ENCODE data around the gene METTL4. TPM values are rescaled to one million over a fixed set of nuclear protein-coding genes. Genes with fewer than 3 reads are reported as not detected.
"Not testable (repeated sequence)": the region's sequence is repeated elsewhere in the genome, so short reads cannot be mapped to it uniquely, and the experiment has no call there.

METTL4 gene
- polyA plus RNA-seq, 3 donors: 15.4 to 18.6 (median 16.7) TPM

DNA sequence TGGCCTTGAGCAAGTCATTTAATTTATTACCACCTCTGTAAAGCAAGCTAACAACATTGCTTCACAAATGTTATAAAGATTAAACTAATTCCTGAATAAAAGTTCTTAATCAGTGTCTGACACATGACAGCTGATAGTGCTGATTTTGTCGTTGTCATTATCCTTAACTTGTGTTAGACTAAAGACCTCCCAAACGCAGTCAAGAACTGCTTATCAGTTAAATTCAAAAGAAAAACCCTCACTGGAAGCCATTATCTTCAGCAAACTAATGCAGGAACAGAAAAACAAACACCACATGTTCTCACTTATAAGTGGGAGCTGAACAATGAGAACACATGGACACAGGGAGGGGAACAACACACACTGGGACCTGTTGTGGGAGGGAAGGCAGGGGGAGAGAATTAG is 46.5 kb downstream of the METTL4 start:
- not testable (repeated sequence) for DNase-seq

DNA sequence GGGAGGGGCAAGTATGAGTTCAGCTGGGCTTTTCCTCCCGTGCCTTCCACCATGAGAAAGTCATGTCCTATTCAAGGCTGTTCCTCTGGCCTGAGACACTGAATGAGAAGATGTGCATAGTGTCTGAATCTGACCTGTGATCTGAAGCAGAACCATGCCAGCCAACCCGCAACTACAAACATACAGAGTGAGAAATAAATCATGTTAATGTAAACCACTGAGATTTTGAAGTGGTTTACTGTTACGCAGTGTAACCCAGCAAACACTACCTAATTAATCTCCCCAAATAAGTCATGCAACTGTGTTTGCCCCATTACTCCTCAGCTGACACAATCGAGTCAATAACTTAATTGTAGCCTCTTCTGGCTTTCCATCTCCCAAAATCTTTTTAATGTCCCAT is 49.2 kb downstream of the METTL4 start:
- no peak for DNase-seq

DNA sequence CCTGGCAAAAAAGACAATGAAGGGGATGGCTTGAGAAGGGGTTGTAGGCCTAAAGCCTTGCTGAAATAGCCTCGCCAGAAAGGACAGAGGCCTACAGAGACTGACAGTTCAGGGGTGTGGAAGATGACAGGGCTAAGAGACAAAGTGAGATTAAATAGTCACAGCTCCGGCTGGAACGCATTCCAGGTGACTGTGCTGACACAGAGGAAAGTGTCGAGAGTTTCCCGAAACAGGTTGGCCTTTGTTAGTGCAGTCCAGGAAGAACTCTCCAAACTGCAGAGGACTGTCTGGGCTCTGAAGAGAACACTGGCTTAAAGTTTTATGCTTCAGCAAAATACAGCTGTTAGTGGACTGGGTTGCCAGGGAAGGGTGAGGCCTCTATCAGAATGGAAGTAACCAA is 52.8 kb downstream of the METTL4 start:
- DNase-seq: no peak

DNA sequence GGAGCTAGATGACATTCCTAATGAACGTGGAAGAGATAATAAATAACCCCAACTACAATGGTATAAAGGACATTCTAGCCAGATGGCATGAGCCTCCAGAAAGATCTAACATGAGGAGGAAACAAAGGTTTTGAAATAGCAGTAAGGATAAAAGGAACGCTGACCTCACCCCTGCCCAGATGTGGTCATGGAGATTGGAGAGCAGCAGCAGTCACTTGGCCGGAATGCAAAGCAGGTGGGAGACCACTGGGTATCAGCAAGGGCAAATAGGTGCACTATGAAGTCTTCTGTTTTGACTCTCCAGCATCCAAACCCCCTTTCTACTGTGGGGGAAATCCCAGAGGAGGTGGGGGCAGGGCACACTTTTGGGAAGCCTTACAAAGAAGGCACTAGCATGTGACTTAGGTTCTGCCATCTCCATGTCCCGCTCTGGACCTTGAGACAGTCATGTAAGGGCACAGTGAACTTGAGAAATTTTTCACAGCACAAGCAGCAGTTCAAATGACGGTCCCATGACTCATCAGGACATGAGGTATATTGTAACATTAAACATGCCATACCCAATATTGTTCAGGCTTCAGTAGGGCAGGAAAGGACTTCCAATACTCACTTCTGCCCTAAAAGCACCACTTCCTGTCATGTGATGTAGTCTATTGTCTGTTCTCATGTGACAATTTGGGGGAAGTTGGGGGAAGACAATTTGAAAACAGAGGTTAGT is 55.2 kb downstream of the METTL4 start:
- no peak for DNase-seq

DNA sequence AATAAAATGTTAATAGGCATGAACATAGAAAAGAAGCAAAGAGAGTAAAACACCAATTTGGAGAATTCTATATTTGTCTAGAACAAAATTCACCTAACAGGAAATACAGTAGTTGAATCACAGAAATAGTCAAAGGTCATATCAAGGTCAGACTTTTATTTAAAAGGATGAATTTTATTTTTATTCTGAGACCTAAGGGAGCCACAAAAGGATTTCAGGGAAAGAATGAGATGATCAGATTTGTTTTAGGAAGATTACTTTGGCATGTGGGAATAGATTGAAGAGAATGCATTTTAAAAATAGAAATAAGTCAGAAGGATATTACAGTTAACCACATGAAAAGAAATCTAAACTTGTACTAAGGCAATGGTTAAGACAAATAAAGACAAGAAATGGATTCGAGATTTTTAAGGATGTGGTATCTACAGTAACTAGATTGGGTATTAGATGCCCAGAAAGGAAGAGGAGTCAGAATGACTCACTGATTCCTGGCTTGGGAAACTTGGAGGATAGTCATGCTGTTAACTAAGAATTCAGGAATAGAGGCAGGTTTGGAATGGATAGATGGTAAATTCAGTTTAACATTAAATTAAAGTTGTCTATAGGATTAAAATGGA is 56.0 kb downstream of the METTL4 start:
- DNase-seq: no peak

DNA sequence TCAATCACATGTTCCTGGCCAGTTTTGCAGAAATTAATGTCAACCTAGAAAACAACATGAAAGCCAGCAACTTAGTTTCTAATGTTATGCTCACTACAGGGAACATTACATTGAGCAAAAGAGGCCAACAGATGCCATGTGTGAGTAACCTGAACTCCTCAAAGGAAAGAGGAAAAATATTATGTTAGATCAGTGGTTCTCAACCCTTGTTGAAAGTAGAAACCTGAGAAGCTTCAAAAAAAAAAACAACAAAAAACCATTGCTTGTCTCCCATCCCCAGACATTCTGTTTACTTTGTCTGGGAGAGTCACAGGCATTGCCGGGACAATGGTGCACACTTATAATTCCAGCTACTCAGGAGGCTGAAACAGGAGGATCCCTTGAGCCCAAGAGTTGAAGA is 57.7 kb downstream of the METTL4 start:
- no peak for DNase-seq

DNA sequence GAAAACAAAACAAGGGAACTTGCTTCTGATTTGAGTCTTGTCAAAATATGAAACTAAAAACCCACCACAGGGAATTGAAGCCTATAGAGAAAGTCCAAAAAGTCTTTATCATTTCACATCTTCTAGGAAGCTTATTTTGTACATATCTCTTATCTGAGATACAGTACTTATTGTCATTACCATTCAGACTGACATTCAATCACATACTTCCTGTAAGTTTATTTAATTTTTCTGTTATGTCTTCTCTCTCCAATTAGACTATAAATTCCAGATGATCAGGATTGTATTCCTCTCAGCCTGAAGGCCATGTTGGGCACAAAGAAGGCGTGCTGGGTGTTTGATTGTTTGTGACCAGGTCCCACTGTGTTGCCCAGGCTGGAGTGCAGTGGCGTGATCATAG is 59.2 kb downstream of the METTL4 start:
- no peak for DNase-seq

DNA sequence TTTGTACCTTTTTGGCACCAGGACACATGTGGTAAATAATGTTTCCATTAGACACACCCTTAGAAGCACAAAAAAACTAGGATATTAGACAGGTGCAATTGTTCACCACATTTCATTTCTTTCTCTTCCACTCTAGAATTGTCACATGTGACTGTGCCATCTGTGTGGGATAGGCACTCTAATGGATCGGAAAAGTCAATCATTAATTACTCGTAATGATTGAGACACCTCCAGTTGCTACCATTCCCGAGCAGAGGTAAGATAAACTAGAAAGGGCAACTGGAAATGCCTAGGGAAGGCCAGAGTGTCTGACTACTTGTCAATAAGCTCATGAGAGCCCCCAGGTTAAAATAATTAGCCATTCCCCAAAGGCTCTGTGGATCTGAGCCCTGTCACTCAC is 59.9 kb downstream of the METTL4 start:
- DNase-seq: no peak

DNA sequence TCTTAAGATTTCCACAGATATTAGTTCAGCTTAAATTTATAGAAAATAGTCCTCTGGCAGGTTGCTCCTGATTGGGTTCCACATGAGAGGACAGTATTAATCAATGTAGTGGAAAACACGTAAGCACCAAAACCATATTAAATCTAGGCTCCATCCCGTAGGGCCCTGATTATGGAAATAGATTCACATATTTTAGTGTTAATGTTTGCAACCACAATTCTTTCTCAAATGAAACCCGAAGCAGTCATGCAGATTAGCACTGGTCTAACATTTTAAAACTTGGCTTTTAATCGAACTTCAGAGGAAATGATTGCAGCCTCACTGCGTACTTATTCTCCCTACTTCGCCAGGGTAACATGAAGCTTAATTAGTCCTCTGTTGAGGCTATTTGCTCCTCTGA is 60.9 kb downstream of the METTL4 start:
- DNase-seq: no peak

DNA sequence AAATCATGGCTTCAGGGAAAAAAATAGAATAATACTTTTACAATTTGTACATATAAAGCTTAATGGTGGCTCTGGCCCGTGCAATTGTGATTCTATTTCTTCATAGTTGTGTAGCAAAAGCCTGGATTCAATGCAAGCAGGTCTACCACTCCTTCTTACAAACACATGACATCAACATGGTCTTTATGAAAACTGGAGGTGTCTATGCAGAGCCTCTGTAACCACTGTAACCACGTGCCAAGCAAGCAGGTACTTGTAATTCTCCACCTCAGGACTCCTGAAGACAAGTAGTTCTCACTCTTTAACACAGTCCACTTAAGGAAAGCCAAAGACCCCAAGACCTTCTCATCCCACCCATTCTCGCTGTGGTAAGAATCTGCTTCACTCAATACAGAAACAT is 62.6 kb downstream of the METTL4 start:
- no peak for DNase-seq

DNA sequence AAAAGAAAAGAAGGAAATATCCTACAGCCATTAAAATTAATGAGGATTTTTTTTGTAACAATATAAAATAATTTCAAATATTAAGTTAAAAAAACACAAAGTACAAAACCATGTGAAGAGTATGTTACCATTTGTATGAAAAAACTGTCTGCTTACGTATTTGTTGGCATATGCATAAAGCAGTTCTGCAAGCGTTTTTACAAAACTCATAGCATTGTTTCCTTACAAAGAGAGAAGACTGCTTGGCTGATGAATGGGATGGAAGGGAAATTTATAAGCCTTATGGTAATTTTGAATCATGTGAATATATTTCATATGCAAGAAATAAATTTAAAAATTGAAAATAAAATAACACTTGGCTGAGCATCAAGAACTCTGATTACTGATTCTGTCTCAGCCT is 63.1 kb downstream of the METTL4 start:
- no peak for DNase-seq

DNA sequence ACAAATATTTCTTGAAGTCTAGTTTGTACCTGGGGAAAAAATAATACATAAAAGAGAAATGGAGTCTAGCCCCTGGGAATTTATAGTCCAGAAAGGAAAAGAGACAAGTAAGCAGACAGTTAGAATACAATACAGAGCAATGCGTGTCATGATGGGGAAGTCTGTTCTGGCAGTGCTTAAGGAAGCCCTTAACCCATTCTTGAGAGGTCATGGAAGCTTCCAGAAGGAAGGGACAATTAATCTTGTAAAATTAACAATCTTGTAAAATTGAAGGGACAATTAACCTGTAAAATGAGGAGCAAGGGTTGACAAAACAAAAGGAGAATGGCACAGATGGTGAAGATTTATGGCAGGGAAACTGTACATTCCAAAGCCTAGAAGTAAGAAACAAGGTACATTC is 66.7 kb downstream of the METTL4 start:
- no peak for DNase-seq

DNA sequence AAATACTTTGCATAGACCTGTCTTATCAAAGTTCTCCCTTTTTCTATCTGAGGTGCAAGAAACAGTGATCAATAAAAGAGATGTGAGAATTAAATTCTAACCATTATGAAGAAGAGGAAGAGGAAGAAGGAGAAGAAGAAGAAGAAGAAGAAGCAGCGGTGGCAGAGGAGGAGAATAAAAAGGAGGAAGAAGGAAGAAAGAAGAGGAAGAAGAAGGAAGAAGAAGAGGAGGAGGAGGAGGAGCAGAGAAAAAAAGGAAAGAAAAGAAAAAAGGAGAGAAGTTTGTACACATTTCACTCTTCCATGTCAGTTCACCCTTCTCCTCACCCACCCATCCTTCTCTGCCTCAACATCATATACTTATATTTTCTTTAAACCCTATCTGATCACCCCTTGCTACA is 68.4 kb downstream of the METTL4 start:
- DNase-seq: no peak

DNA sequence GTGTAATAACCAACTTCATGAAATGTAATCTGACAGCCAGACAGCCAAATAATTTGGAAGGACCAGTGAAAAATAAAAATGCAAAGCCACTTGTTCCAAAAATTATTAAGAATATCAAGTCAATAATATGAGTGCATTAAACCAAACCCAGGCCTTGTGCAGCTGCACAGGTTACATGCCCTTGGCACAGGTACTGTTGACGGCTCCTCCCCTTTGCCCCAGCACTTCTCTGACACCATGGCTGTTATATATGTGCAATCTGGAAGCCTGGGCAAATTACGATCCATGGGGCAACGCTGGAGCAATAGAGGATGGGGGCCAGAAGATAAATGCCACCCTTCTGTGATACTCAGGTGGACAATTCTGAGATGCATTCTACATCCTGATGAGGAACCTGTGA is 68.9 kb downstream of the METTL4 start:
- no peak for DNase-seq

DNA sequence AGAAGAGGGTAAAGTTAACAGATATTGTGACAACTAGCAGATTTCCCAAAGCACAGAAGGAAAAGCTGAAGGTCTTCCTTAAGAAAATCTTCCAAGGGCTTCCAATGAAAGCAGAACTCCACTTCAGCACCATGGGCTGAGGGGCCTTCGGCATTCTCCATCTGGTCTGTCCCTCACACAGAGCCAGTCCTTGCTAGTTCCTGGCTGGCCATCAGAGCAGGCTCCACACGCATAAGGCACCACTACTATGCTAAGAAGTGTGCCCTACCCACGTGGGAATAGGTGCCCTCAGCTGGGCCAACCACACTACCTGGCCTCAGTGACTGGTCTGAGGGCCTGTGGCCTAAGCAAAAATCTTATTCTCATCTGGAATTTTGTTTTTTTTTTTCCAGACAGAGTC is 73.5 kb downstream of the METTL4 start:
- no peak for DNase-seq

DNA sequence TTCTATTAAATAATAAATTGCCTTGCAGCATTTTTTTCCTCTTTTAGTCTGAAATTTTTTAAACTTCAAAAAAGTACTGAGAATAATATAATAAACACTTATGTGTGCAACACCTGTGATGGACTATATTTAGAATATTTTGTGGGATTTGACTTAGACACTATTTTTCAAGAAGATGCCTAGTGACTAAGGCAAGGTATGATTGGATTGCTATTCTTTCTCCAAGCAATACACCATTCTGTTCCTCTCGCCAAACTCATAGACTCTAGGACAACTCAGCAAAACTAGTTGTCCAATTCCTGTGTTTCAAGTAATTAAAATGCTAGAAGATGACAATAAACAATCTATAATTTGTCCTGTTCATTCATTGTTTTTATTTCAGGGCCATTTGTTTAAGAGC is 75.9 kb downstream of the METTL4 start:
- DNase-seq: no peak

DNA sequence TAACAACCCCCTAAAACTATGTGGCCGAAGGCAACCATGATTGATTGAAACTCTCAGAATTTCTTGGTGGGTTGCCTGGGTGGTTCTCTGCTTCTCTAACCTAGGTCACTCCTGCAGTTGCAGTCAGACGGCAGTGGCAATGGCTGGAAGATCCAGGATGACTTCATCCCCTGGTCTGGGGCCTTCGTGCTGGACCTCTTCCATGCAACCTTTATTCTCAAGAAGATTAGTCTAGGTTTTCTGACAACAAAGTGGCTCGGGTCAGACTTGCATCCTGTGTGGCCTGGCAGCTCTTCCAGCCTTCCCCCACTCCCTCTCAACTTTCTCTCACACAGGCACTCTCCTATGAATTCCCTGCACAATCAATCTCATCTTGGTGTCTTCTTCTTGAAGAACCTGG is 76.4 kb downstream of the METTL4 start:
- no peak for DNase-seq

Other genes with a start within 250 kb of the METTL4 start
- gene NDC80, start 52 bp upstream of the METTL4 start, polyA plus RNA-seq (ENCODE audit: insufficient read length in 3 of 3): 10 to 100 TPM; 23.8 to 29.0 (median 26.3) TPM
- 10 to 100 TPM; 55.0 to 78.4 (median 64.7) TPM for gene SMCHD1, start 84.2 kb upstream of the METTL4 start, polyA plus RNA-seq (ENCODE audit: insufficient read length in 3 of 3)

Data from renal pelvis (tissue), 4 donors.